GM21717 (cell line): Measurements from ENCODE around the gene SGCD.

ENCODE experiments used
- ATAC-seq: cut with Tn5 transposase; IDR thresholded peaks from one replicate; pipeline ENCODE4 v1.9.1; 2021; ENCODE audit warnings: mild to moderate bottlenecking, moderate library complexity; ENCODE audit not compliant: unreplicated experiment

The SGCD gene

GRCh38 chr5:156682971-156683370 lies 356.0 kb downstream of the SGCD start:
- no peak for ATAC-seq

DNA sequence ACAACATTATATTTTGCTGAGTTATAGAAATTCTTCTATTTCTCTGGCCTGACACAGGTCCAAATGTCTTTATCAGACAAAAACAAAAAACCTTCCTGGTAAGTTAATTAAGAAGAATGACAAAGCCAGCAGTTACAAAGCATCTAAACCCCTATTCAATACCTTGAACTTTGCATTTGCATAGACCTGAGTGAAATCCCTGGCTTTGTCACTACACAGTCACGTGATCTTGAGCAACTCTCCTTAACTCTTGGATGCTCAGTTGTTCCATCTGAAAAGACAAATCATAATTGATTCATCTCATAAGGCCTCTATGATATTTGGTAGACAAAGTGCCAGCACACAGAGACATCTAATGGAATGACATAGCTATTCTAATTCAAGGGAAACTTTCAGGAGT lies 356.5 kb downstream of the SGCD start:
- no peak for ATAC-seq

- ATAC-seq, result no peak
Measured at GRCh38 chr5:156684216-156684615, 357.3 kb downstream of the SGCD start.

DNA sequence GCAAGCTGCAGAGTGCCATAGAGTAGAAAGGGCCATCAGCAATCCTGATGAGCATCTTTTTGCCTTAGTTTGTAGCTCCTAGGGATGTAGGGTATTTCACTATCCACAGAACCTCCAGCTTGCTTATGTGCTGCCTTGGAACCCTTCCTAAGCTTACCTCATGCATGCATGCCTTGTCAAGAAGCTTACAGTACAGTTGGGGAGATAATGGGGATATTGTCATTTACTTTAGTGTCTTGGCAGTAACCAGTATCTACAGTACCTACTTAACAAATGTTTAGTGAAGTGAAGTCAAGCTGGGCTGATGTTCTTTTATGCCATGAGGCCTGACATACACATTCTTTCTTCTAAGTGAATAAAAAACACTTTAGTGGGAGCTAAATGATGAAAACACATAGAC lies 358.5 kb downstream of the SGCD start:
- no peak for ATAC-seq

DNA sequence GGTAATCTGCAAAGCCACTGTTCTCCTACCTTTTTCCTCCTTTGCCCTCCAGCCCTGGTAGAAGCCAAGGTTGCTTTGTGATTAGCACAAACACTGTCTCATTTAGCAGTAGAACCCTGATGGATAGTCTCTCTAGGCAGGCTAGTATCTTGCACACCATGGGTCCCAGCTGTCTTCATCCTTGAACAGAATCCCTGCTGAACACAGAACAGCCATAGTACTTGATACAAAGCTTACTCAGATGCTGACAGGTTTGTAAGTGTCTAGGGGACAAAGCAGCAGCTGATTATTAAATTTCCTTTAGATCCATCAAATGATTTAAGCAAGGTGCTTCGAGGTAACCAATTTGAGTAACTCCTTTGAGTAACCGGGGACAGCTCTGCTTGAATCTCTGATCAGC lies 359.4 kb downstream of the SGCD start:
- no peak for ATAC-seq

GRCh38 chr5:156686796-156687195 lies 359.8 kb downstream of the SGCD start:
- ATAC-seq, result no peak

- ATAC-seq, result no peak
Measured at GRCh38 chr5:156687514-156687913, 360.6 kb downstream of the SGCD start.

DNA sequence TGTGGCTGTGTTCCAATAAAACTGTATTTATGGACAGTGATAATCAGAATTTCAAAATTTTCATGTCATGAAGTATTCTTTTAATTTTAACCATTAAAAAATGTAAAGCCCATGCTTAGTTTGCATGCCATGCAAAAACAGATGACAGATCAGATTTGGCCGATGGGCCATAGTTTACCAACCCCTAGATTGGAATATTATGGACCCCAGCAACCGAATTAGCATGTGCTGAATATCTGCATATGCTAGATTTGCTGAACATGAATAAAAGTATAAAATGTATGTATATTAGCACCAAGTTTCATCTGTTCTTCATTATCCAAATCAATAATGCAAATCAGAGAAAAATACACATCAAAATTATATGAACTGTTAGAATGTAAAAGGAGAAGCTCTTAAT lies 364.6 kb downstream of the SGCD start:
- no peak for ATAC-seq

DNA sequence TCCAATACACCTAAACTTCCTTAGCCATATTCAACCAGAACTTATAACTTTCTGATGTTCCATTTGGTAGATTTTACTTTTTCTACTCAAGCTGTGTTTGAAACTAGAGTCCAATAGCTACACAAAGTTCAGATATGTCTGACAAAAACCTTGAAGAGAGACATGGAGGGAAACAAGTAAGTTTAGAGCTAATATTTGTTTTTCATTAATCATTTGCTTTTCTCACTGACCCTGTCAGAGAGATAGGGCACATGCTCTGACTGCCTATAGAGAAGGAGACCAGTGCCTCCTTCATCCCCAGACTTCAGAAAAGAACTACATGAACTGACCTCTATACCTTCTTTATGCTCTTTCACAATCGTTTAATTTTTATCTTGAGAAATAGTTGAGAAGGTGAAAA lies 366.1 kb downstream of the SGCD start:
- ATAC-seq, result no peak

DNA sequence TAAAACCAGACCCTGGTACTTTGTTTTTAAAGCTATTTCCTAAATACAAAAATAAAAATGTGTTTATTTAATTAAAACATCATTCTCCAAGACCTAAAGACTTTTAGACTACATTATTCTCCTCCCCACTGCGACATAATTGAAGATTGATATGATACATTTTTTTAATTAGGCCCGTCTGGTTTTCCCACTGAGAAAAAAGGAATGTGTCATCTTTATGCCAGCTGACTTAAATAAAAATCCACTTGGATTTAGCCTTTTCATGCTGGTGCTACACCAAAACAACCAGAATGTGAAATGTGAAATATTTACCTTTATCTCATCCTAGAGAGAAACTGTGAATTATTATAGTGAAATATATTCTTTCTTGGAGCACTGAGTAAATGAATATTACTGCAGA lies 367.6 kb downstream of the SGCD start:
- no peak for ATAC-seq

DNA sequence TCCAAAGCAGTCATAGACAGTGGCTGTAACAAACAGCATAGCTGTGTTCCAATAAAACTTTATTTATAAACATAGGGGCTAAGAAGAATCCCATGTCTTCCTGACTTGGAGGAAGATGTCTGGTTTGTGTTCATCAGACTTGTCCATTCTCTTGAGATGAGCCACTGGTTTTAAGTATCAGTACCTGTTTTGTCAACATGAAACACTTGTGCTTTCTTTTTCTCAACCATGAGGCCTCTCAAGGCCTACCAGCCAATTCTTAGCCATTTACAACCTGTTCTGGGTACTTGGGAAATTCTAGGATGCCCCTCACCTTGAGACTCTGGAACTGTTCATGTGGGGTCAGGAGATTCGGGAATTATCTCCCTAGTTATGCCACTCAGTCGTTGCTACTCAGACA lies 368.8 kb downstream of the SGCD start:
- peak; percentile 55 for ATAC-seq

- no peak for ATAC-seq
Measured at GRCh38 chr5:156698323-156698722, 371.4 kb downstream of the SGCD start.

- ATAC-seq, result no peak
Measured at GRCh38 chr5:156699147-156699546, 372.2 kb downstream of the SGCD start.

DNA sequence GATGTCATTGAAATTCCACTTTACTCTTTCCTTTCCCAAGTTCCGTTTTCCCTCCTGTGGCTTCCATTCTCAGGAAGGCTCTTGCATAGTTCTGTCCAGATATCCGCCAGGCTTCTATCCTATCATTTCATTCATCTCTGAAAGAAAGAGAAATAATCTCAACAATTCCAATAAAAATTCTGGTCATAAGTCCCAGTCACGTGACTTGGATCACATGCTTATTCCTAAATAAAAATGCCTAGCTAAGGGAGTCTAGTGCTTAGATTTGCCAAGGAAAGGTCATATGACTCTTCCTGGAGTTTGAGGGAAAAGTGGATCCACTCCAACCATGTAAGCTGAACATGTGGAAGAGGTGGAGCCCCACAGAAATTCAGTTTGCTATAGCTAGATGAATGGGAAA lies 377.2 kb downstream of the SGCD start:
- ATAC-seq, result no peak

DNA sequence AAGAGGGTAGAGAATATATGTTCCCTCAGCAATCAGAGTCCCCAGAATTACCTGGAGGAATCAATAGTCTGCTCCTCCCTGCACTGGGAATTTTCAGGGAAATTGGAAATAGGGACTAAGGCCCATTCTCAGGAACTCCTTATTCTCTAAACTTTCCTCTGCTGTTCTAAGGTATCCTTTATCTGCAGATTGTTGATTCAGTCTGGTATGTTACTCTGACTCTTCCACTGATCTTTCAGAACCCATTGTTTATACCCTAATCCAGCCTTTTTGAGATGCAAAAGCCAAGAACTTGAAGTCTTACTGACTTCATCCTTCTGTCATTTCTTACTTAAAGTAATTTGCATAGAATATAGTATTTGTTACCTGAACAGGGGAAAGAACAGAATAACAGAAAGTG lies 379.7 kb downstream of the SGCD start:
- no peak for ATAC-seq

DNA sequence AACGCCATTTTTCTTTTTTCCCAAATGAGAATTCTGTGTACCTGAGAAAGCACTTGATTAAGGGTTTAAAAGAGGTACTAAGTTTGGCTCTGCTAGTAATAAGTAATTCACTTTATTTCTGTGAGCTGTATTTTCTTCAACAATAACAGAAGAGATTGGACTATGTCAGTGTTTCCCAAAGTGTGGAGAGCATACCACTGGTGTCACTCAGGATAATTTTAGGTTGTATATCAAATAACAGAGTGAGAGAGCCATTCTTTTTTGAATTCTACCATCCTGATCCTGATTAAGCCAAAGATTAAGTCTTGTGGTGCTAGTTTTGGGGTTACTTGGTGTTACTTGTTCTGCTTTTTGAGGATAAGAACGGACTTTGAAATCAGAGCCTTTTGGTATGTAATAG lies 380.8 kb downstream of the SGCD start:
- ATAC-seq, result no peak

GRCh38 chr5:156715287-156715686 lies 388.3 kb downstream of the SGCD start:
- ATAC-seq, result no peak

DNA sequence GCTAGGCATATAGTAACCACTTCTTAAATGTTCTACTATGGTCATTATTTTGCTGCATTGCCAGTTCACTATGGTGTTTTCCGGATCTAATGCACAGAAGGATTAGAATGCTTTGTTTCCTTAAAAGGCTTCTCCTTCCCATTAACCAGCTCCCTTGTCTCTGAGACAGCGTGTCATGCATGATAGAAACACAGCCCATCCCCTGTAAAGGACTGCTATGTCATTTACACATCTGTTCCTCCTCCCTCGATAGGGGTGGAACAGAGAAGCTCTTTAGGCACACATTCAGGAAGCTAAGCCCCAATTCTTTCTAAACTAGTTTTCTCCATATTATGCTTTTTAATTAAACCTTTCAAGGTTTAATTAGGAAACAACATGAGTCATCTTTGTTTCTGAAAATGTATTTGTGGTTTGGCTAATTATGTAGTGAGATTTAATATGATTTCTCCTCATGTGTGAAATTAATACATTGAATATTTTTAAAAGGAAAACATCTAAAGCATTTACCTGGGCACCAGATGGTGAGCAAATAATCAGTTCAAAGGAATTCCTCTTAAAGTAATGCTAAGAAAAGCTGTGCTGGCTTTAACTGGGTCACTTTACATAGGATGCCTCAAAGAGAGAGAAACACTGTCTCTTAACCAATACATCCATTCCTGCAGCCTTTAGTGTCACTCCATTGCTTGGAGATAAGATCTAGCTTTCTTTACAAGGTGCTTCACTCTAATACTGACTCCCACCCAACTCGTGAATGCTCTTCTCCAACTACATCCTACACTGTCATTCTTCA lies 389.8 kb downstream of the SGCD start:
- ATAC-seq, result no peak

DNA sequence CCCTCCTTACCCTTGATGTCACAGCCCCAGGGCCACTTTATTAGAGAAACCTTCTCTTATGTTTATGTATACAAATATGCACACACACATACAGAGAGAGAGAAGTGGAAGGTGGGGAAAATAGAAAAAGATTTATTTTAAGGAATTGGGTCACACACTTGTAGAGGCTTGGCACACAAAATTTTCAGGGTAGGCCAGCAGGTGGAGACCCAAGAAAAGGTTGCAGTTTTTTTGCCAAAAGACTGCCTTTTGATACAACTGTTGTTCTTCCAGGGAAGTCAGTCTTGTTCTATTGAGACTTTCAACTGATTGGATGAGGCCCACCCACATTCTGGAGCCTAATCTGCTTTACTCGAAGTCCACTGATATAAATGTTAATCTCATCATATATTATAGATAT lies 392.0 kb downstream of the SGCD start:
- no peak for ATAC-seq

DNA sequence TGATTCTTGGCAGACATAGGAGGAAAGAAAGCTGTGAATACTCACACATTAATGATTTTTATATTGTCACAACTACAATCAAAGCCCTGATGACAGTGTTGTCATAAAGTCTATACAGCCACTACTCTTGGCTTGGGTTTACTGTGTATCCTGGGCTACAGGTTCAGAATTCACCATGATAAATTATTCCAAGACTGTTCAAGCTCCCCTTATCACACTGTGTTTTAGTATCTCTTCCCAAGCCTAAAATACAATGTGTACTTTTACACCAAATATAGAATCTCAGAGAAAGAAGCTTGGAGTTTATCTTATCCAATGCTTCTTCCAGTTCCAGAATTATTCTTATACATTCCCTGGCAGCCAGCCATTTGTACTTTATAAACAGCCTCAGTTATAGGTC lies 395.4 kb downstream of the SGCD start:
- no peak for ATAC-seq

GRCh38 chr5:156735477-156735876 lies 408.5 kb downstream of the SGCD start:
- no peak for ATAC-seq

DNA sequence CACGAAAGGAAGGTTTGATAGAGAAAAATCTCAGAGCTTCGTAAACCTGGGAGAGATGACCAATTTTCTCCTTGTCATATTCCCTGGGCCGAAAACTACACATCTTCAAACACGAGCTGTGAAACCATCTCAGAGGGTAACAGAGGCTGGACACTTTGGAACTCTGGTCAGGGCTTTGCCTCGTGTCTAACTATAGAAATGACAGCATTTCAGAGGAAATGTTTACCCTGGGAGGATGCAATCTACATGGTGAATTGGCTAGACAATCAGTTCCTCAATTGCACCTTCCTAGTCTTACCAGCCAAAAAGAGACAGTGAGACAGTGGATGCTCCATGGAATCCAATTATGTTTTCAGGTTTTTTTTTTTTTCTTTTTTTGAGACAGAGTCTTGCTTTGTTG lies 414.6 kb downstream of the SGCD start:
- no peak for ATAC-seq

DNA sequence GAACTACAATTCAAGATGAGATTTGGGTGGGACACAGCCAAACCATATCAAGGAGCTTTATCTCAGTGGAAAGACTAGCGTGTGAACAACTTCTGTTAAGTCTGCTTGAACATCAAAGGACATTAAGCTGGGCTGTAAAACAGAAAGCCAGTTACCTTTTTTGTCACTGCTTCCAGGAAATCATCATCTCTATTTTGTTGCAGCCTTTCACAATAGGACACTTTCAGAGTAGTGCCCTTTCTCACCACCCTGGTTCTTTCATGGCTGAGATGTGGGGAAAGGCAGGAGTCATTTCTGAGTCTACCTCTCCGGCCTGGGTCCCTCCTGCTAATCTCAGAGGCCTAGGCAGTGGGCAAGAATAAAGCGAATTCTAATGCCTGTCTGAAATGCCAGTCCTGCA lies 426.9 kb downstream of the SGCD start:
- no peak for ATAC-seq
